Tibial nerve (tissue), 3 donors: Measurements from ENCODE around the gene ZNF219.

ENCODE experiments used
- POLR2A ChIP-seq, 2 donors: fragments of 450-650 bp; IDR thresholded peaks; one replicate each; pipeline ENCODE4 v1.6.1; 2017; ENCODE audit warnings: antibody characterized with exemption in 2 of 2, mild to moderate bottlenecking in 2 of 2, moderate library complexity in 2 of 2
- TF ChIP-seq, protein P1 (sequence below), 5 experiments: fragments of 200-600 bp in 3 of 5; fragments of 450-650 bp in 2 of 5; sonication (generic) in 3 of 5; IDR thresholded peaks; one replicate each; pipeline ENCODE4 v1.5.1; 2016 to 2019; ENCODE audit warnings: antibody characterized with exemption in 5 of 5, mild to moderate bottlenecking in 3 of 5, moderate library complexity in 2 of 5

DNA sequence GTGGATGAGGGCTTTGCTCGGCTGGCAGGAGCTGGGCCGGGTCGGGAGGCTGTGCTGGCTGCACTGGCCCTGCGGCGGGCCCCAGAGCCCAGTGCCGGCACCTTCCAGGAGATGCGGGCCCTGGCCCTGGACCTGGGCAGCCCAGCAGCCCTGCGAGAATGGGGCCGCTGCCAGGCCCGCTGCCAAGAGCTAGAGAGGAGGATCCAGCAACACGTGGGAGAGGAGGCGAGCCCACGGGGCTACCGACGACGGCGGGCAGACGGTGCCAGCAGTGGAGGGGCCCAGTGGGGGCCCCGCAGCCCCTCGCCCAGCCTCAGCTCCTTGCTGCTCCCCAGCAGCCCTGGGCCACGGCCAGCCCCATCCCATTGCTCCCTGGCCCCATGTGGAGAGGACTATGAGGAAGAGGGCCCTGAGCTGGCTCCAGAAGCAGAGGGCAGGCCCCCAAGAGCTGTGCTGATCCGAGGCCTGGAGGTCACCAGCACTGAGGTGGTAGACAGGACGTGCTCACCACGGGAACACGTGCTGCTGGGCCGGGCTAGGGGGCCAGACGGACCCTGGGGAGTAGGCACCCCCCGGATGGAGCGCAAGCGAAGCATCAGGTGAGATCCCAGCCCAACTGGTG, 16.8 kb downstream of the ZNF219 start:
- TF ChIP-seq, protein P1, sequence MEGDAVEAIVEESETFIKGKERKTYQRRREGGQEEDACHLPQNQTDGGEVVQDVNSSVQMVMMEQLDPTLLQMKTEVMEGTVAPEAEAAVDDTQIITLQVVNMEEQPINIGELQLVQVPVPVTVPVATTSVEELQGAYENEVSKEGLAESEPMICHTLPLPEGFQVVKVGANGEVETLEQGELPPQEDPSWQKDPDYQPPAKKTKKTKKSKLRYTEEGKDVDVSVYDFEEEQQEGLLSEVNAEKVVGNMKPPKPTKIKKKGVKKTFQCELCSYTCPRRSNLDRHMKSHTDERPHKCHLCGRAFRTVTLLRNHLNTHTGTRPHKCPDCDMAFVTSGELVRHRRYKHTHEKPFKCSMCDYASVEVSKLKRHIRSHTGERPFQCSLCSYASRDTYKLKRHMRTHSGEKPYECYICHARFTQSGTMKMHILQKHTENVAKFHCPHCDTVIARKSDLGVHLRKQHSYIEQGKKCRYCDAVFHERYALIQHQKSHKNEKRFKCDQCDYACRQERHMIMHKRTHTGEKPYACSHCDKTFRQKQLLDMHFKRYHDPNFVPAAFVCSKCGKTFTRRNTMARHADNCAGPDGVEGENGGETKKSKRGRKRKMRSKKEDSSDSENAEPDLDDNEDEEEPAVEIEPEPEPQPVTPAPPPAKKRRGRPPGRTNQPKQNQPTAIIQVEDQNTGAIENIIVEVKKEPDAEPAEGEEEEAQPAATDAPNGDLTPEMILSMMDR (IDR thresholded peaks at IDR 0.05): no peak
- TF ChIP-seq POLR2A (IDR thresholded peaks at IDR 0.05): no peak
